Suppressor macrophage treated with lipopolysaccharide for 4 hours (primary cell): Measurements from ENCODE around the gene ANO1.

Experiments used
- DNase-seq: peaks from one replicate; pipeline ENCODE4 v3.0.0-alpha.2; 2020

The ANO1 gene

DNA sequence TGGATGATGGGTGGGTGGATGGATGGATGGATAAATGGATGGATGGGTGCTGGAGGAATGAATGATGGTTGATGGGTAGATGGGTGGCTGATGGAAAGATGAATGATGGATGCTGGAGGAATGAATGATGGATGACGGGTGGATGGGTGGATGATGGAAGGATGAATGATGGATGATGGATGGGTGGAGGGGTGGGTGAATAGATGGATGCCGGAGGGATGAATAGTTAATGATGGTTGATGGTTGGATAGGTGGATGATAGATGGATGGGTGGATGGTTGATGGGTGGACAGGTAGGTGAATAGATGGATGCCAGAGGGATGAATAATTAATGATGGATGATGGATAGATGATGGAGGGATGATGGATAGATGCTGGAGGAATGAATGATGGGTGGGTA, 41.4 kb downstream of the ANO1 start:
- no peak for DNase-seq

- DNase-seq: no peak
These were observed 42.6 kb downstream of the ANO1 start for GRCh38 chr11:70120674-70121073.

DNA sequence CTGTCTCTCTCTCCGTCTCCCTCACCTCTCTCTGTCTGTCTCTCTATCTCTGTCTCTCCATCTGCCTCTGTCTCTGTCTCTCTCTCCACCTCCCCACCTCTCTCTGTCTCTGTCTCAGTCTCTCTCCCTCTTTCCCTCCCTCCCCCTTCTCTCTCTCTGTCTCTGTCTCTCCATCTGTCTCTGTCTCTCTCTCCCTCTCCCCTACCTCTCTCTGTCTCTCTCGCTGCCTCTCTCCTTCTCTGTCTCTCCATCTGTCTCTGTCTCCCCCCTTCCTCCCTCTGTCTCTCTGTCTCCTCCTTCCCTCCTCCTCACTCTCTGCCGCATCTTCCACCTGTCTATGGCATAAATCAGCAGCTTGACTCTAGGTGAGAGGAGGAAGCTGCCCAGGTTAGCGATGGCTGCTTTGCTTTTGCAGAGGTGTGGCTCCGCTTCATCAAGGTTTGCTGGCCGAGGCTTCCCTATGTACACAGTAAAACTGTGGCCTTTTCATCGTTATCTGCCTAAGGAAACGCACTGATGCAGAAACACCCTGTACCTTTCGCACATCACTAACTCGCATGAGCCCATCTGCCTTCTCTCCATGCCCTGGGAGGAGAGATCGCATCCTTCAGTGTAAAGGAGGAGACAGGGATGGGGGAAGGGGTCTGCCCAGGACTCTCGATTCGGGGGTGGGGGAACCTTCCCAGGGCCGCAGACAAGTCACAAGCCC, 44.5 kb downstream of the ANO1 start:
- DNase-seq: no peak

DNA sequence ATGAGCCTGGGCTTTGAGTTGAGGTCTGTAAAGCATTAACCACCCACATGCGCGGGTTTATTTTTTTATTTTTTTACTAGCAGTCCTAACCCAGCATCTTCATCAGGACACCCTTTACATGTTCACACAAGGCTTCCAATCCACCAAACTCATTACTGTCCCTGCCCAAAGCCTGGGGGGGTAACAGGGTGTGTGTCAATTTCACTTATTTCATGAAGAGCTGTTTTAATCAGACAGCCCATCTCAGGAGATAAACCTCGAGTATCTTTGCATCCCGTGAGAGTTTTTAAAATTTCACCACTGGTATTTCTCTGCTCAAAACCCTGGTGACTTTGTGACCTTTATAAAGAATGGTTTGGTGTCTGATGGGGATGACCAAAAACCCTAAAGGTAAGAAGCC, 45.6 kb downstream of the ANO1 start:
- no peak for DNase-seq

DNA sequence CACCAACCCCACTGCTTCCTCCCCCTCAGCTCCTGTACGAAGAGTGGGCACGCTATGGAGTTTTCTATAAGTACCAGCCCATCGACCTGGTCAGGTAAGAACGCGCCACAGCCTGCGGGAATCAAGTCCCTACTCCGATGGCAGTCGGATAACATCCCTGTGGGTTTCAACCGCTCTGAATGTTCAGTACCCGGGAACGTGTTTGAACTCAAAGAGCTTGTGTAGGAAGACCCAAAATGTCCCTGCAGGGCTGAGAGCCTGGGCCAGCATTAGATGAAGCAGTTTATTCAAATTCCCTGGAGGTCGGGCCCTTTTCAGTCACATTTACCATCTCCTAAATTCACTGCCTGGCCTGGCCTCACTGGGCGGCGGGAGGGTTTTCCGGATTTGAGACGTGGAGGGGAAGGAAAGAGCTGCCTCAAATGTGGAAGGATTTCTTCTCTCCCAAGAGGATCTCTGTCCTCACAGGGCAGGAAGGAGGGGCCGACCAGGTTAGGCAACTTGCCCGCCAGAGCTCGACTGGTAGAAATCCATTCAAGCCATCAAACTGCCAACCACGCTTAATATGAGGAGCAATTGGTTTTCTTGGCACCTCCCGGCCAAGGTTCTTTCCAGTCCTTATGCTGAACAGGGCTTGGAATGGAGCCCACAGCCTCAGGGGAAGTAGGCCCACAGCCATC, 46.3 kb downstream of the ANO1 start:
- DNase-seq: no peak

DNA sequence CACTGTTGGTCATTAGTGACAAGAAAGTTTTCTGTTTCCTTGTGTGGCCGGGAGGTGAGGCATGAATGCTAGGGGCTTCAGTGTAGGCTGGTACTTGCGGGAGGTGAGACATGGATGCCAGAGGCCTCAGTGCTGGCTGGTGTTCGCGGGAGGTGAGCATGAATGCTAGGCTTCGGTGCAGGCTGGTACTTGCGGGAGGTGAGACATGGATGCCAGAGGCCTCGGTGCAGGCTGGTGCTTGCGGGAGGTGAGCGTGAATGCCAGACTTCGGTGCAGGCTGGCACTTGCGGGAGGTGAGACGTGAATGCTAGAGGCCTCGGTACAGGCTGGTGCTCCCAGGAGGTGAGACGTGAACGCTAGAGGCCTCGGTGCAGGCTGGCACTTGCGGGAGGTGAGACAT, 48.4 kb downstream of the ANO1 start:
- no peak for DNase-seq

DNA sequence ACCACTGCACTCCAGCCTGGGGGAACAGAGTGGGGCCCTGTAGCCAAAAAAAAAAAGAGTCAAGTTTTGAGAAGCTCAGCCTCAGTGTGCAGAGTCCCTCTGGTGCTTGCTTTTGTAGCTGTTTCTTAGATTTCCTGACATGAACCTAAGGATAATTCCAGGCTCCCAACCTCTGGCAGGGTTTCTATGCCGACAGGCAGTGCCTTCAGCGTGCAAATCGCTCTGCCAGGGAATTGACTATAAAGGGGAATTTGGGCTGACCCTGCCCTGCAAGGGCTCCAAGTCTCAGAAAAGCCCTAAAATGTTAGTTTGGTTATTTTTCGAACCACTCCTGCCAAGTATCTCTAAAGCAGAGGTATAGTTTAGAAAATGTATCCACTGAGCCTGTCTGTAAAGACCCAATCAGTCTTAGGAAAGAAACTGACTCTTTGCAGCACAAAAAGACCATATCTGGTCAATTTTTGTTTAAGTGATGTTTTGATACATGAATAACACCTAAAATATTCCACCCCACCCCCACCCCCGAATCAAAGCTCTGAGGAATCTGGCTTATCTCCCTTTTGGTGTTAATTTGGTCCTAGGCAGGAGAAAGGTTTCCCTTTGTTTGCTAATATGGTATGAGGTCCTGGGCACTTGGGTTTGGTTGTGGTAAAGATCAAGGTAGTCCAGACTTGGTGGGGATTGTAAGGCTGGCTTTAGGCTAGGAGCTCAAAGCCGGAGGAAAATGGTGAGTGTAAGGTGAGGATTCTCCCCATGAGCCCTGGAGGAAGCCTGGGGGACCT, 49.7 kb downstream of the ANO1 start:
- no peak for DNase-seq

- no peak for DNase-seq
These were observed 50.4 kb downstream of the ANO1 start for GRCh38 chr11:70128435-70128906.

DNA sequence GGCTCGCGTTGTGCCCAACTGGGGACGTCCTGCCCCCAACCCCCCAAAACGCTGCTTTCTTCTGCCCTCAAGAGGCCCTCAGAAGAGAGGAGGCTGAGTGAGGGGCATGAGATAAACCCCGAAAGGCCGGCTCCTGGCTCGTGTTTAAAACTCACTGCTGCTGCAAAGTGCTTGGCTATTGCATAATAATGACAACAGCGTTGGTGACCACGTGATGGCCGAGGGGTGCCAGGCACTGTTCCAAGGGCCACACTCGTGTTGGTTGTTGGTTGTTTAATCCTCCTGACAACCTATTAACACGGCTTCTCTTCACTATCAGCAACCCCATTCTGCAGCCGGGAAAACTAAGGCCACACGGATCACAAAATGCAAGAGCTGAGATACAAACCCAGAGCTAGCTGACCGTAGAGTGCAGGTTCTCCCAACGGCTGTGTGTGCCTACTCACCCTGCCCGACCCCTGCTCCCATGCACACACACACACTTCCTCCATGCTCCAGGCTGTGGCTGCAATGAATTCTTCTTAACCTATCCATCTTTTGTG, 51.0 kb downstream of the ANO1 start:
- no peak for DNase-seq

- DNase-seq: no peak
These were observed 52.5 kb downstream of the ANO1 start for GRCh38 chr11:70130636-70131035.

- DNase-seq: no peak
These were observed 53.6 kb downstream of the ANO1 start for GRCh38 chr11:70131606-70132190.

DNA sequence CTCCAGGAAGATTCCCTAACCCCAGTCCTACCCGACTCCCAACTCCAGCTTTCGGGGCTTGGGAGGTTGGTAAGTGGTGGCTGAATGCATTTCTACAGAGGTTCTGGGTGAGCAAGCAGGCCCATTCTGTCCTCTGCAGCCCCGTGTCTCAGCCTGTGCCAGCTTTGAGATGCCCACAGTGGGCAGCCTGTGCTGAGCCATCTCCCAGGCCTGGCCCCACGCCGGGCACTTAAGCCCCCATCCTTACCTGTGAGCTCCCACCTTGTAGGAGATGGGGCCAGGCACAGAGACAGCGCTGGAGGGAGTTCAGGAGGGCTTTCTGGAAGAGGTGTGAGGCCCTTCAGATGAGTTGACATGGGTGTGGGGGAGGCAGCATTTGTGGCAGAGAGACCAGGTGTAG, 54.5 kb downstream of the ANO1 start:
- no peak for DNase-seq

GRCh38 chr11:70133771-70134335, 55.7 kb downstream of the ANO1 start:
- no peak for DNase-seq

DNA sequence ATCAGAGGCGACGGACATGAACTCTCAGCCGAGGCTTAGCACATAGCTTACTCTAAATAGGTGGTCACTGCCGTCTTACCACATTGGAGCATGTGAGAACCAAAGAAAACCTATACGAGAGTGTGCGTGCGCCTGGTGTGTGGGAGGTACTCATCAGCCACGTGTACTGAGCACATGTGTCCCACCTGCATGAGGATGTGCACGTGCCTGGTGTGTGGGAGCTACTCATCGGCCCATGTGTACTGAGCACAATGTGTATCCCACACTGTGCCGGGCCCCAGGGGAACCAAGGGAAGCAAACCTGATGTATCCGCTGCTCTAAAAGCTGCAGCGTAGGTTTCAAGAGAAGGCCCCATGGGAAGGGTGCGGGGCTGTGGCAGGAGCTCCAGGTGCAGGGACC, 56.4 kb downstream of the ANO1 start:
- no peak for DNase-seq

DNA sequence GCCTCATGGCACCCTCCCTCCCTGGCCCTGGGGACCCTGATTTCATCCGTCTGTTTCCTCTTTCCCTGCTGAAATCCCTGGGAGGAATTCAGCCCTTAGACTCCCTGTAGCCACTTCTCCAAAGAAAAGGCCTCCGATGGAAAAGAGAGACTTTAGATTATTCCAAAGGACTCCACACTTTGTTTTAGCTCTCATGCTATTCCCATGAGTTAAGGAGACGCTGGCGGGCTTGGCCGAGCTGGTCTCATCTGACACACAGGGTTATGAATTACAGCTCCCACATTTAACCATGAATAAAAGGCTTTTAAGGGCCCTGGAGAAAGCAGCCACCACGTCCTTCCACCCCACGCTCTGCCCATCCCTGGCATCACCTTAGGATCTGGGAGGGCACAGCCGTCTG, 57.0 kb downstream of the ANO1 start:
- DNase-seq: no peak

DNA sequence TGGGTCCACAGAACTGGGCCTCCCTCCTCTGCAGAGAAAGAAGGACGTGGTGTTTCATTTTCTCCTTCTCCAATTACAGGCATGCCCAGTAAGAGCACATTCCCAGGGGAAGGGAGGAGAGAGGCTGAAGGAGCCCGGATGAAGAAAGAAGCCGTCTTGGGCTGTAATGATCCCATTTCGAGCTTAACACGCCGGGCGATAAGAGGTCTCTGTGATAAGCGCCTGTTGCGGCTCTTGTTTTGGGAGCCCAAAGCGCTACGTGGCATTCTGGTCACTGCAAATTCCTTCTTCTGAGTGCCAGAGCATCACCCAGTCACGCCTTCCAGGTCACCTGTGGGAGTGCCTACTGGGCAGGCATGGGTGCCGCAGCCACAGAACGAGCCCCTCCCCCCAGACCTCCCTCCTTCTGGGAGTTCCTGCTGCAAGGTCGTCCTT, 57.5 kb downstream of the ANO1 start:
- no peak for DNase-seq

GRCh38 chr11:70137383-70137782, 59.3 kb downstream of the ANO1 start:
- no peak for DNase-seq

GRCh38 chr11:70138403-70138802, 60.3 kb downstream of the ANO1 start:
- DNase-seq: no peak

- no peak for DNase-seq
These were observed 61.8 kb downstream of the ANO1 start for GRCh38 chr11:70139785-70140410.

- no peak for DNase-seq
These were observed 62.8 kb downstream of the ANO1 start for GRCh38 chr11:70140711-70141485.

- peak; percentile 3 for DNase-seq
These were observed 63.5 kb downstream of the ANO1 start for GRCh38 chr11:70141486-70142220.
